Fibroblast of villous mesenchyme (primary cell): ENCODE results near the gene HARS1. TPM values are rescaled to one million over a fixed set of nuclear protein-coding genes. Genes with fewer than 3 reads are reported as not detected.
A peak's percentile ranks its signal among the peaks of the same experiment; 100 is the strongest.
"Not testable (repeated sequence)": the region's sequence is repeated elsewhere in the genome, so short reads cannot be mapped to it uniquely, and the experiment has no call there.

ENCODE experiments used
- DNase-seq: peaks from one replicate; pipeline ENCODE4 v3.0.0-alpha.2; 2010; ENCODE audit warnings: low read depth
- H3K4me3 ChIP-seq: 2 replicates; pipeline ENCODE4 v1.5.1; 2011; ENCODE audit warnings: low read depth, mild to moderate bottlenecking, low read length
- CTCF ChIP-seq: IDR thresholded peaks from 2 replicates; pipeline ENCODE4 v1.5.1; 2012; ENCODE audit warnings: low read depth, mild to moderate bottlenecking, low read length; ENCODE audit not compliant: insufficient read depth
- small RNA-seq: library from RNA; depleted of rRNA; stranded (forward); fragments of <200 nt; gene quantifications from one replicate; pipeline ENCODE3, GENCODE V24; 2012
- total RNA-seq: library from RNA; depleted of rRNA; stranded (reverse); fragments of >200 nt; gene quantifications from 2 replicates; pipeline ENCODE4 v1.2.3, GENCODE V29; 2012

Gene HARS1
- total RNA-seq, 1 donor = 52.2 TPM

DNA sequence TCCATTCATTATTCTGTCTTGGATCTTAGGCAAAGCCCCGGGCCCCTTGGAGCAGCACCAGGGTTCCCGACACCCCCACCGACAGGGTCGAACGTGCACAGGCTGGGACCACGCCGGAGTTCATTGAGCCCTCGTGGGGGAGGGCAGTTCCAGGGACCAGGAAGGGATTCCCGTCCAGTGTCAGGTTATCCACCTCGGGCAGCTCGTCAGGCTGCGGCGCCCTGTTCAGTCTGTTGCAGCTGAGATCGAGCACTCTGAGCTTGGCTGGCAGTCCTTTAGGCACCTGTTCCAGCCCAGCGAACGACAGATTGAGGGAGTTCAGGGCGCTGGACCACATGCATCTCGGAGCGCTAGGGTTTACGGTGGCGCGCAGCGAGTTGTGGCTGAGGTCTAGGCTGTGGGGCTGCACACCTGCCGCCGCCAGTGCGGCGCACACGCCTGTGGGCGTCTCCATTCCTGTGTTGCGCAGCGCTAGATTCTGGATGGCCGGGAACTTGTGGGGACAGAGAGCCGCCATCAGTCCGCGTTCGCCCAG lies 59.3 kb downstream of the HARS1 start:
- no peak for DNase-seq
- TF ChIP-seq CTCF = no peak
- H3K4me3 ChIP-seq = peak overlapping the region; percentile 45

GRCh38 chr5:140631036-140631417 lies 60.1 kb downstream of the HARS1 start:
- no peak overlapping the region for H3K4me3 ChIP-seq
- TF ChIP-seq CTCF = no peak
- no peak for DNase-seq

GRCh38 chr5:140630292-140631035 lies 60.7 kb downstream of the HARS1 start:
- no peak for TF ChIP-seq CTCF
- H3K4me3 ChIP-seq = no peak overlapping the region
- no peak for DNase-seq

DNA sequence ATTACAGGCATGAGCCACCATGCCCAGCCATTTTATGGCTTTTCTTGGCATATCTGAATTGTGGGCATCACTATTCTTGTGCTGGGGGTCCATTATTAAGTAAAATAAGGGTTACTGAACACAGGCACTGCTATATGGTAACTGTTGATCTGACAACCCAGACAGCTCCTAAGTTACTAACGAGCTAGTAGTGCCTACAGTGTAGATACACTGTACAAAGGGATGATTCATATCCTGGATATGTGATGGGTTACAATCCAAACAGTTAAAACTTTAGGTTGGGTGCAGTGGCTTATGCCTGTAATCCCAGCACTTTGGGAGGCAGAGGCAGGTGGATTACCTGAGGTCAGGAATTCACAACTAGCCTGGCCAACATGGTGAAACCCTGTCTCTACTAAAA lies 62.5 kb downstream of the HARS1 start:
- DNase-seq = no peak
- TF ChIP-seq CTCF = no peak
- H3K4me3 ChIP-seq = no peak overlapping the region

DNA sequence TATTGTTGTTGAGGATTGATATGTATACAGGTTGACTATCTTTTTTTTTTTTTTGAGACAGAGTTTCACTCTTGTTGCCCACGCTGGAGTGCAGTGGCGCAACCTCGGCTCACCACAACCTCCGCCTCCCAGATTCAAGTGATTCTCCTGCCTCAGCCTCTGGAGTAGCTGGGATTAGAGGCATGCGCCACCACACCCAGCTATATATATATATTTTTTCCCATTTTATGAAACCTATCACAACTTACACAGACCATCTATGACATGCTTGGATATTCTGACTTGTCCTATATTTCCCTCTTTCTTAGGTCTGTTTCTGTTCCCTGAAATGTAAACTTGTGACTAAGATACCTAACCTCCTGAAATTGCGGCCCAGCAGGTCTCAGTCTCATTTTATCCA lies 63.2 kb downstream of the HARS1 start:
- no peak for TF ChIP-seq CTCF
- no peak overlapping the region for H3K4me3 ChIP-seq
- no peak for DNase-seq

DNA sequence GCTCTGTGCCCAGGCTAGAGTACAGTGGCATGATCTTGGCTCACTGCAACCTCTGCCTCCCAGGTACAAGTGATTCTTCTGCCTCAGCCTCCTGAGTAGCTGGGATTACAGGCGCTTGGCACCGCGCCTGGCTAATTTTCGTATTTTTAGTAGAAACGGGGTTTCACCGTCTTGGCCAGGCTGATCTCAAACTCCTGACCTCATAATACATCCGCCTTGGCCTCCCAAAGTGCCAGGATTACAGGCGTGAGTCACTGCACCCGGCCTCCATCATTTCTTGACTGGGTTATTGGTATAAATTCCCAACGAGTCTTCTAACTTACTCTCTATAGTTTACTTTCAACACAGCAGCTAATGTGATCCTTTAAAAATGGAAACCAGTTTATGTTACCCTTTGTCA lies 66.3 kb downstream of the HARS1 start:
- H3K4me3 ChIP-seq, DNase-seq: not testable (repeated sequence)

Small RNAs within 50 kb of the gene (small RNA-seq; reads per million reads assigned to genes)
- 50.5 reads per million, percentile 96 among the genes with 10 or more reads in this experiment for gene VTRNA1-1
- 67.6 reads per million, percentile 96 among the genes with 10 or more reads in this experiment for gene VTRNA1-2
- 4.6 reads per million, percentile 80 among the genes with 10 or more reads in this experiment for gene VTRNA1-3

Other genes starting within 250 kb of the HARS1 start
- gene EIF4EBP3, start 143.7 kb downstream of the HARS1 start, total RNA-seq = 0.32 and 0.86 TPM in 2 replicates
- 40.6 and 53.1 TPM in 2 replicates for gene SRA1, start 133.9 kb downstream of the HARS1 start, total RNA-seq
- gene APBB3, start 126.8 kb downstream of the HARS1 start, total RNA-seq = 11.9 and 14.7 TPM in 2 replicates
- 11.9 and 13.8 TPM in 2 replicates for gene SLC35A4, start 126.5 kb downstream of the HARS1 start, total RNA-seq
- gene CD14, start 58.2 kb downstream of the HARS1 start, total RNA-seq = 0.97 and 2.2 TPM in 2 replicates
- 7.7 and 8.6 TPM in 2 replicates for gene TMCO6, start 51.9 kb downstream of the HARS1 start, total RNA-seq
- gene NDUFA2, start 43.7 kb downstream of the HARS1 start, total RNA-seq = 36.7 and 39.7 TPM in 2 replicates
- 65.6 and 71.2 TPM in 2 replicates for gene IK, start 43.5 kb downstream of the HARS1 start, total RNA-seq
- gene WDR55, start 26.5 kb downstream of the HARS1 start, total RNA-seq = 30.9 and 41.5 TPM in 2 replicates
- gene DND1, start 17.8 kb downstream of the HARS1 start, total RNA-seq = 0.32 TPM in 1 of 2 replicates, not detected in the other
- 29.6 and 32.0 TPM in 2 replicates for gene HARS2, start 85 bp upstream of the HARS1 start, total RNA-seq
- gene ZMAT2, start 9.1 kb upstream of the HARS1 start, total RNA-seq = 35.1 and 47.1 TPM in 2 replicates
- under 0.01 TPM in 1 of 2 replicates, not detected in the other for gene PCDHA1, start 94.8 kb upstream of the HARS1 start, total RNA-seq
- gene PCDHA2, start 103.5 kb upstream of the HARS1 start, total RNA-seq = under 0.01 TPM in 2 replicates
- gene PCDHA3, start 109.7 kb upstream of the HARS1 start, total RNA-seq = under 0.01 and 0.32 TPM in 2 replicates
- 0.32 and 0.43 TPM in 2 replicates for gene PCDHA4, start 115.7 kb upstream of the HARS1 start, total RNA-seq
- gene PCDHA5, start 130.2 kb upstream of the HARS1 start, total RNA-seq = under 0.01 TPM in 2 replicates
- gene PCDHA6, start 136.6 kb upstream of the HARS1 start, total RNA-seq = under 0.01 and 0.43 TPM in 2 replicates
- gene PCDHA7, start 142.9 kb upstream of the HARS1 start, total RNA-seq = 0.32 and 0.86 TPM in 2 replicates
- gene PCDHA8, start 149.8 kb upstream of the HARS1 start, total RNA-seq = under 0.01 TPM in 2 replicates
- gene PCDHA9, start 157.0 kb upstream of the HARS1 start, total RNA-seq = under 0.01 TPM in 2 replicates
- gene PCDHA10, start 164.5 kb upstream of the HARS1 start, total RNA-seq = under 0.01 TPM in 2 replicates
- under 0.01 TPM in 2 replicates for gene PCDHA11, start 177.6 kb upstream of the HARS1 start, total RNA-seq
- under 0.01 TPM in 2 replicates for gene PCDHA12, start 183.9 kb upstream of the HARS1 start, total RNA-seq
- gene PCDHA13, start 190.8 kb upstream of the HARS1 start, total RNA-seq = under 0.01 TPM in 2 replicates
- under 0.01 TPM in 2 replicates for gene PCDHAC1, start 234.9 kb upstream of the HARS1 start, total RNA-seq